22Rv1 (cell line): ENCODE data around the gene KANSL1.

Experiments
- H3K27ac ChIP-seq: fragments of 450-650 bp; 2 replicates; pipeline ENCODE4 v1.5.1; 2017
- ZFX ChIP-seq: fragments of 450-650 bp; IDR thresholded peaks from 2 replicates; pipeline ENCODE4 v1.6.1; 2017; ENCODE audit warnings: antibody characterized with exemption, borderline replicate concordance
- TF ChIP-seq, protein P1 (sequence below): fragments of 450-650 bp; IDR thresholded peaks from 2 replicates; pipeline ENCODE4 v1.5.1; 2017; ENCODE audit warnings: mild to moderate bottlenecking

The KANSL1 gene

DNA sequence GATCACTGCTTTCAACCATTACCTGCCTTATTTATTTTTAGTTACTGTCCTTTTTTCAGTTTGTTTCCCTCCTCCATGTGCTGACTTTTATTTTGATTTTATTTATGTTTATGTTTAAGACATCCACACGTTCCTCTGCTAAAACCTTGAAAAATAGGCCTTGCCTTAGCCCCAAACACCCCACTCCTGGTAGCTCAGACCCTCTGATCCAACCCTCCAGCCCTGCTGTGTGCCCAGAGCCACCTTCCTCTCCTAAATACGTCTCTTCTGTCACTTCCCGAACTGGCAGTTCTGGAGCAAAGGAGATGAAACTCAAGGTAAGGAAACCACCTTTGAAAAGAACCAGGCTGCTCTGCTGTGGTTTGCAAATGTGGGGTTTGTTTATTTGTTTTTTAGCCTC is 203.5 kb downstream of the KANSL1 start:
- no peak overlapping the region for H3K27ac ChIP-seq
- no peak for TF ChIP-seq ZFX
- TF ChIP-seq, protein P1, sequence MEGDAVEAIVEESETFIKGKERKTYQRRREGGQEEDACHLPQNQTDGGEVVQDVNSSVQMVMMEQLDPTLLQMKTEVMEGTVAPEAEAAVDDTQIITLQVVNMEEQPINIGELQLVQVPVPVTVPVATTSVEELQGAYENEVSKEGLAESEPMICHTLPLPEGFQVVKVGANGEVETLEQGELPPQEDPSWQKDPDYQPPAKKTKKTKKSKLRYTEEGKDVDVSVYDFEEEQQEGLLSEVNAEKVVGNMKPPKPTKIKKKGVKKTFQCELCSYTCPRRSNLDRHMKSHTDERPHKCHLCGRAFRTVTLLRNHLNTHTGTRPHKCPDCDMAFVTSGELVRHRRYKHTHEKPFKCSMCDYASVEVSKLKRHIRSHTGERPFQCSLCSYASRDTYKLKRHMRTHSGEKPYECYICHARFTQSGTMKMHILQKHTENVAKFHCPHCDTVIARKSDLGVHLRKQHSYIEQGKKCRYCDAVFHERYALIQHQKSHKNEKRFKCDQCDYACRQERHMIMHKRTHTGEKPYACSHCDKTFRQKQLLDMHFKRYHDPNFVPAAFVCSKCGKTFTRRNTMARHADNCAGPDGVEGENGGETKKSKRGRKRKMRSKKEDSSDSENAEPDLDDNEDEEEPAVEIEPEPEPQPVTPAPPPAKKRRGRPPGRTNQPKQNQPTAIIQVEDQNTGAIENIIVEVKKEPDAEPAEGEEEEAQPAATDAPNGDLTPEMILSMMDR: no peak

GRCh38 chr17:45987706-45988105 is 205.5 kb downstream of the KANSL1 start:
- no peak for TF ChIP-seq ZFX
- TF ChIP-seq, protein P1: no peak
- H3K27ac ChIP-seq: no peak overlapping the region

- TF ChIP-seq ZFX: no peak
- TF ChIP-seq, protein P1: no peak
- H3K27ac ChIP-seq: no peak overlapping the region
Observed at GRCh38 chr17:45986056-45986455, 207.2 kb downstream of the KANSL1 start.

DNA sequence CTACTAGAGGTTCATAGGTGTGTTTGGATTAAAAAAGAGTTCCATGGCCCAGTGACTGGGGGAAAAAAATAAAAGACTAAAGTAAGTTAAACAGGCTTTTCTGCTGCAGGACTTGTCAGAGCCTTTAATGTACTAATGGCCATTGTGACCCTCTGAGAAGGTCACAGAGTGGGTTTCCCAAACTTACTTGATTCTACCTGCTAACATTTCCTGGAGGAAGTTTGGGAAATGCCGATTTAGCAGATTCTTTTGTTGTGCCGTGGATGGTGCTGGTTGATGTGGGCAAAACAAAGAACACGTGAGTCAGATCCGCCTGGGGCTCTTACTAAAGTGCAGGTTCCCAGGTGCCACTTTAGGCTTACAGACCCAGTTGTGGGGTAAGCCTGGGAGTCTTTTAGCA is 207.8 kb downstream of the KANSL1 start:
- TF ChIP-seq ZFX: no peak
- TF ChIP-seq, protein P1: no peak
- no peak overlapping the region for H3K27ac ChIP-seq

- TF ChIP-seq ZFX: no peak
- TF ChIP-seq, protein P1: no peak
- H3K27ac ChIP-seq: no peak overlapping the region
Observed at GRCh38 chr17:45984368-45984767, 208.9 kb downstream of the KANSL1 start.

DNA sequence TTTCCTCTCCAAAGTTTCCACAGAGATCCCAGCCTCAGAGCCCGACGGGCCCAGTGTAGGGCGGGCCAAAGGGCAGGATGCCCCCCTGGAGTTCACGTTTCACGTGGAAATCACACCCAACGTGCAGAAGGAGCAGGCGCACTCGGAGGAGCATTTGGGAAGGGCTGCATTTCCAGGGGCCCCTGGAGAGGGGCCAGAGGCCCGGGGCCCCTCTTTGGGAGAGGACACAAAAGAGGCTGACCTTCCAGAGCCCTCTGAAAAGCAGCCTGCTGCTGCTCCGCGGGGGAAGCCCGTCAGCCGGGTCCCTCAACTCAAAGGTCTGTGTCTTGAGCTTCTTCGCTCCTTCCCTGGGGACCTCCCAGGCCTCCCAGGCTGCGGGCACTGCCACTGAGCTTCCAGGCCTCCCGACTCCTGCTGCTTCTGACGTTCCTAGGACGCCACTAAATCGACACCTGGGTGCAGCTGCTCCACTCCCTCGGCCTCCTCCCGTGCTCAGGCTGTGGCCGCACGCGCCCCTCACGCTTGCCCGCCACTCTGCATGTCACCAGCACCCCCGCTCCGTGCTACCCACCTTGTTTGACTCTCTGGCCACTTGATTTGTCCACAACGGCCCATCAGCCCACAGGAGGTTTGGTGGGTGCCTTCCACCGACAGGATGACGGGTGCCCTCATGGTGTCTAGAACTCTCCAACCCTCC is 209.5 kb downstream of the KANSL1 start:
- TF ChIP-seq, protein P1: no peak
- TF ChIP-seq ZFX: no peak
- H3K27ac ChIP-seq: no peak overlapping the region

GRCh38 chr17:45982791-45983613 is 210.2 kb downstream of the KANSL1 start:
- H3K27ac ChIP-seq: no peak overlapping the region
- TF ChIP-seq ZFX: no peak
- TF ChIP-seq, protein P1: no peak
